MCF 10A (cell line): ENCODE measurements around the gene NDNF. TPM values are rescaled to one million over a fixed set of nuclear protein-coding genes. Genes with fewer than 3 reads are reported as not detected.

Source experiments
- BruUV-seq: library from RNA; stranded (reverse); fragments of 400-500 nt; replicated peaks from 2 replicates; lab custom pipeline; 2021; lab: Mats Ljungman, UMichigan
- CTCF ChIA-PET: fragments of 300-600 bp; sonication (Branson Sonifier 250); formaldehyde crosslinking; extraction: SDS; loops from one replicate; lab custom pipeline; 2021; ENCODE audit warnings: antibody characterized with exemption, inconsistent platforms; lab: Yijun Ruan, JAX
- POLR2A ChIA-PET: fragments of 300-600, 350-650 bp; sonication (Branson Sonifier 250); formaldehyde crosslinking; extraction: SDS; loops from one replicate; lab custom pipeline; 2020; ENCODE audit warnings: antibody characterized with exemption, inconsistent platforms; lab: Yijun Ruan, JAX
- DNase-seq: peaks from one replicate; pipeline ENCODE4 v3.0.0-alpha.2; 2018; ENCODE audit not compliant: unreplicated experiment
- H3K27ac Mint-ChIP-seq: one replicate; pipeline ENCODE4 v1.8.0; 2022; ENCODE audit warnings: mild to moderate bottlenecking, low read depth, mixed read lengths; ENCODE audit not compliant: unreplicated experiment
- H3K27me3 Mint-ChIP-seq: one replicate; pipeline ENCODE4 v1.8.0; 2022; ENCODE audit warnings: mixed read lengths; ENCODE audit not compliant: insufficient read depth, unreplicated experiment
- H3K36me3 Mint-ChIP-seq: one replicate; pipeline ENCODE4 v1.8.0; 2022; ENCODE audit warnings: mild to moderate bottlenecking, moderate library complexity, mixed read lengths; ENCODE audit not compliant: insufficient read depth, unreplicated experiment
- H3K4me1 Mint-ChIP-seq: one replicate; pipeline ENCODE4 v1.8.0; 2022; ENCODE audit warnings: mixed read lengths; ENCODE audit not compliant: insufficient read depth, unreplicated experiment
- H3K4me3 Mint-ChIP-seq: one replicate; pipeline ENCODE4 v1.8.0; 2022; ENCODE audit warnings: mild to moderate bottlenecking, moderate library complexity, mixed read lengths; ENCODE audit not compliant: unreplicated experiment
- H3K9me3 Mint-ChIP-seq: one replicate; pipeline ENCODE4 v1.8.0; 2022; ENCODE audit warnings: mixed read lengths; ENCODE audit not compliant: unreplicated experiment
- CTCF ChIP-seq: fragments of 200-600 bp; IDR thresholded peaks from one replicate; pipeline ENCODE4 v1.8.0; 2022; ENCODE audit warnings: antibody characterized with exemption, mild to moderate bottlenecking; ENCODE audit not compliant: unreplicated experiment
- intact Hi-C: fragments of 100-400 bp; cut with micrococcal nuclease; formaldehyde crosslinking; loops from 2 replicates; pipeline ENCODE4 v1.14.1; 2022
- total RNA-seq: library from RNA; stranded (reverse); gene quantifications from 2 replicates; pipeline ENCODE4 v1.2.3, GENCODE V29; 2022

The NDNF gene
- total RNA-seq, 1 experiment from 2014 or later = not detected

- POLR2A ChIA-PET = no interaction called here
- Mint-ChIP-seq H3K36me3 (no peaks in the 10 kb centered on the region), H3K27me3 (no peaks in the 10 kb centered on the region), H3K9me3 (no peaks in the 10 kb centered on the region), H3K4me3 (no peak overlapping the region), H3K4me1 (no peaks in the 10 kb centered on the region), H3K27ac (no peak overlapping the region)
- CTCF ChIA-PET = no interaction called here
- no peak for TF ChIP-seq CTCF
- DNase-seq = no peak
- BruUV-seq = no TSS peak
- intact Hi-C loops = no loop called here
Observed at GRCh38 chr4:121014544-121014943, 57.8 kb downstream of the NDNF start.

GRCh38 chr4:121011780-121012340 lies 60.5 kb downstream of the NDNF start:
- no peak overlapping the region for H3K4me3 Mint-ChIP-seq
- no peaks in the 10 kb centered on the region for H3K9me3 Mint-ChIP-seq
- POLR2A ChIA-PET = interaction anchor here (0.6 kb wide), 1 partner anchor 857 kb away, joined by 5 read pairs; no protein-coding TSS in a partner anchor
- H3K27me3 Mint-ChIP-seq = no peaks in the 10 kb centered on the region
- CTCF ChIA-PET = interaction anchor here (0.6 to 1.2 kb wide), 3 partner anchors 13 to 857 kb away, joined by 3 to 4 read pairs (median 3); no protein-coding TSS in a partner anchor
- no peak overlapping the region for H3K27ac Mint-ChIP-seq
- intact Hi-C loops = no loop called here
- no peaks in the 10 kb centered on the region for H3K36me3 Mint-ChIP-seq
- H3K4me1 Mint-ChIP-seq = no peaks in the 10 kb centered on the region
- DNase-seq = no peak
- no peak for TF ChIP-seq CTCF
- no TSS peak for BruUV-seq

- no peak for TF ChIP-seq CTCF
- no peaks in the 10 kb centered on the region for H3K36me3 Mint-ChIP-seq
- no peaks in the 10 kb centered on the region for H3K27me3 Mint-ChIP-seq
- intact Hi-C loops = no loop called here
- CTCF ChIA-PET = interaction anchor here (1.1 to 1.6 kb wide), 3 partner anchors 13 to 856 kb away, joined by 3 to 4 read pairs (median 3); no protein-coding TSS in a partner anchor
- DNase-seq = no peak
- no peaks in the 10 kb centered on the region for H3K9me3 Mint-ChIP-seq
- BruUV-seq = no TSS peak
- H3K27ac Mint-ChIP-seq = no peak overlapping the region
- no peaks in the 10 kb centered on the region for H3K4me1 Mint-ChIP-seq
- POLR2A ChIA-PET = no interaction called here
- H3K4me3 Mint-ChIP-seq = no peak overlapping the region
Observed at GRCh38 chr4:121011138-121011537, 61.2 kb downstream of the NDNF start.

GRCh38 chr4:121009578-121010478 lies 62.5 kb downstream of the NDNF start:
- Mint-ChIP-seq H3K27me3 (no peaks in the 10 kb centered on the region), H3K9me3 (no peaks in the 10 kb centered on the region), H3K4me3 (no peak overlapping the region), H3K36me3 (no peaks in the 10 kb centered on the region), H3K4me1 (no peaks in the 10 kb centered on the region), H3K27ac (no peak overlapping the region)
- BruUV-seq = no TSS peak
- ChIA-PET POLR2A (no interaction called here), CTCF (interaction anchor here (1.6 kb wide), 1 partner anchor 24 kb away, joined by 3 read pairs; no protein-coding TSS in a partner anchor)
- intact Hi-C loops = no loop called here
- no peak for DNase-seq
- no peak for TF ChIP-seq CTCF
